8988T (cell line): Measurements from ENCODE around the gene TGIF2LX.
"Not testable (repeated sequence)": the region's sequence is repeated elsewhere in the genome, so short reads cannot be mapped to it uniquely, and the experiment has no call there.

Source experiments
- DNase-seq: peaks from one replicate; pipeline ENCODE4 v3.0.0; 2011

TGIF2LX gene

GRCh38 chrX:89921665-89922064, at the start of gene TGIF2LX:
Gene TGIF2LX (plus strand): TSS chrX:89921908. CDS start chrX:89922086, 178 bp downstream.
- not testable (repeated sequence) for DNase-seq

- DNase-seq, result not testable (repeated sequence)
Observed at GRCh38 chrX:89922338-89922934, 728 bp downstream of the TGIF2LX start.

- not testable (repeated sequence) for DNase-seq
Observed at GRCh38 chrX:89943077-89943476, 21.4 kb downstream of the TGIF2LX start.

- DNase-seq, result not testable (repeated sequence)
Observed at GRCh38 chrX:89965588-89965987, 43.9 kb downstream of the TGIF2LX start.
